Stimulated activated CD4-positive, alpha-beta T cell treated with anti-CD3 and anti-CD28 coated beads, Interleukin-15, amount 100 ng/mL, for 48 hours (primary cell): Measurements from ENCODE around the gene VOPP1.

Experiments
- DNase-seq, 2 donors: peaks; one replicate each; pipeline ENCODE4 v3.0.0-alpha.2; 2020; ENCODE audit warnings: low read depth in 2 of 2

The VOPP1 gene

GRCh38 chr7:55532150-55532917, 40.0 kb downstream of the VOPP1 start:
- DNase-seq, result peak in 1 of 2 donors; percentile 19

DNA sequence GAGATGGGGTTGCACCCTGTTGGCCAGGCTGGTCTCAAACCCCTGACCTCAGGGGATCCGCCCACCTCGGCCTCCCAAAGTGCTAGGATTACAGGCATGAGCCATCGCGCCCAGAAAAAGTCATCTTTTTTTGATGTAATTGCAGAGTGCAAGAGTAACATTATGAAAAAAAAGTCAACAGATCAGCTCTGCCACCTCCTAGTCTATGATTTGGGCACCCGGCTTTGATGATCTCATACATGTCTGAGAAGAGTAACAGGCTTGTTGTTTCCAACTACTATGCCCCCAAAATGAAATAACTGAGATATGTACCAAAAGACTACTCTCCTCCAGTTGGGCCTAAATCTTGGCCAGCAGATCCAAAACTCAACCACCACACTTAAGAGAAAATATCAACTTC, 40.8 kb downstream of the VOPP1 start:
- no peak for DNase-seq

DNA sequence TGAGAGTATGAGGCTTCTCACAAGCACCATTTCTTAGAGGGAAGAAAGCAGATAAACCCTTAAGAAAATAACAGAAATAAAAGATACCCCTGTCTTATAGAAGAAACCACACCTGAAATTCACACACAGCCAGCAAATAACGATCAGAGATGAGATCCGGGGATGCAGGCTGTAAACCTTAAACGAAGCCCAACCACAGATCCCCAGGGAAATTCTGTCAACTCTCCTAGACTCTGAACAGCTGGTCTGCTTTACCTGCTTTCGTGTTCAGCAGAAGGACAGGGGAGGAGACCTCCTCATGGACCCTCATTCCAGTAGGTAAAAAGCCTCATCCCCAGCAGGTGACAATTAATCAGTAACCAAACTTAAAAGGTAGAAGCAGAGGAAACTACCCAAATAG, 45.0 kb downstream of the VOPP1 start:
- no peak for DNase-seq

DNA sequence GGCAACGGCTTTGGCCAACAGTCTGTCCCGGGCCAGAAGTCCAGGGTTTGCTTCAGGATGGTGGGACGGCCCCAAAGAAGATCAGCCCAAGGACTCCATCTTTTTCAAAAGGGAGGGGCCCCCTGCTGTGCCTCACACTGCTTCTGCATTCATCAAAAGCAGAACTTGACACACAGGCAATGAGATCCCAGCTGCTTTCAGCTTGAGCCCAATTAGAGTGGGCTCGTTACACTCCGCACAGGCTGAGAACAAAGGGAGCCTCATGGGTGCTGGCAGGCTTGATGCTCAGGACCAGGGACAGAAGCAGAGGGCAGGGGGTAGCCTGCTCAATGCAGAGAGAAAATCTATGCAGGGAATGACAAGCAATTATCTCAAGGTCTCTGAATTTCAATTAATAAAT, 45.5 kb downstream of the VOPP1 start:
- DNase-seq, result no peak

- DNase-seq, result no peak
Observed at GRCh38 chr7:55526329-55526728, 46.0 kb downstream of the VOPP1 start.

DNA sequence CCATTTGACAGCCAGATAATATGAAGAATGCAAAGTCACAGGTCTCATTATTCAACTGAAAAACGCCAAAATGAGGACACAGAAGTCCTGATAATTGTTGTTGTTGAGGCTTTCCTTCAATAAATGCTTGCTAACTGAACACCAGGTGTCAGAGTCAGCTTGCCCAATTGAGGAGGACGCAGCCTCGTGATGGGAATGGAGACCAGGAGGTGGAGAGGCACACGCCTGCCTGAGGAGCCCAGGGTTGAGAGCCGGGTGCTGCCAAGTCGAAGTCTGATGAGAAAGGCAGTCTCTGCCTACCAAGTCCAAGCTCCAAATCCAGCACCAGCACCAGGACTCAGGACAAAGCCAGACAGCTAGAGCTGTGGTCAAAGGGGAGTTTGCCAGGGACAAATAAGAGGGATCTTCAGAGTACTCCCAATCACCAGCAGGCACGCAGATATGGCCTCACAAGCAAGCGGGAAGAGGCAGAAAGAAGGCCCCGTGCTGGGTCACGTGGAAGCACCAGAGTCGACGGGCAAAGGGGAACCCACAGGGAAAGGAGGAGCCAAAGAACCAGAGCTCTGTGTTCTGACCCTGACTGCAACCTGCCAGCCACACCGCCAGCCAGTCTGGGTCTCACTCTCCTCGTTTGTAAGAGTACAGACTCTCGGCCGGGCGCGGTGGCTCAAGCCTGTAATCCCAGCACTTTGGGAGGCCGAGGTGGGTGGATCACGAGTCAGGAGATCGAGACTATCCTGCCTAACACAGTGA, 47.6 kb downstream of the VOPP1 start:
- no peak for DNase-seq

- DNase-seq, result no peak
Observed at GRCh38 chr7:55523366-55523765, 48.9 kb downstream of the VOPP1 start.

DNA sequence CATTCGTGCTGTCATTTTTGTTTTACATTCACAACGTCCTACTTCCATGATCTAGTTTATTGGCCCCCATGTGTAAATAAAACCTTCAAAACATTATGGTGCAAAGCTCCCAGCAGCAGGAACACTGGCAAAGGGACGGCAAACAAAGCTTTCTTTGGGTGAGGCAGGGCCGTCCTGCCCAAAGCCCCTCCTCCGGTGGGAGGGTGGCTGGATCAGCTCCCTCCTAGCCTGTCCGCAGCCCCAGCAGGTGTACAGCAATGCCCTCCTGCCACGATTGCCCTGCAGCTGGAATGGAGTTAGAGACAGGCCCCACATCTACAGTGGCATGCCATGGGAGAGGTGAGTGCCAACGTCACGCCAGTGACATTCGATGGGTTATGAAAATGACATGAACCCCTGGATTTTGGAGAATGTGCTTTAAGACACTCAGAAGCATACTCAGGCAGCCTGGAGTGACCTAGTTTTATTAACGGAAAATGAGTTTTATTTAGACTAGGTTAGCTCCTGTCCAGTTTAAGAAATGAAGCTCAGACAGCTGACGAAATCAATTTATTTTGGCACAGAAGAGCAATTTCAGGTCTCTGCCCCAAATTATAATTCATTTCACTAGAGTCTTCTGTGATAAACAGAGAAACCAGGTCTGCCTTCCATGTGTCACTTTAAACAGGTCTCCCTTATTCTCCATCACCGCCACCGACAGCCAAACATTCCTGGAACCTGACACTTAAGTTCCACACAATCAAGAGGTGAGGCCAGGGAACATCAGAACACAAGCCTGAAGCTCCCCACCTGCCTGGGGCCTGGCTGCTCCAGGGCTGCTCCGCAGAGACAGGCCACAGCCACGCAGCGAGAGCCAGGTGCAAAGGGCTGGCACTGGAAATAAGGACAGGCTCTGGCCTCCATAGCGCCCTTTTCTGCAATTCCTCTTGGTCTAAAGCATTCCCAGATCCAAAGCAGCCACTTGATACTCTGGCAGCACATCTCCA, 50.1 kb downstream of the VOPP1 start:
- no peak for DNase-seq

DNA sequence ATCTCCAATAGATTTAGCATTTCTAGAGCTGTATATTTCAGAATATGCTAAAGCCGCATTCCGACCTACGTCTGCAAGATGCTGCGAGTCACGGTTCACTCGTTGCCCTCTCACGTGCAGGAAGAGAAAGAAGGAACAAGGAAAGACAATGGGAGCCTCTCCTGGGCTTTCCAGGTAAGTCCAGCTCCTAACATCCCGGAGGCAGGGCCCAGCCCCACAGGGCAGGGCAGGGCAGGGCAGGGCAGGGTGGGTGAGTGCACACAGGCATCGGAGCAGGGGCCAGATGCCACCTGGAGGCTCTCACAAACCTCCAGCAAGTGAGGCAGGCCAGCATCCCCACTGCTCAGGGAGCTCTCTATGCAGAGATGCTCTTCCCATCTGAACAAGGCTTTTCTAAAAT, 50.8 kb downstream of the VOPP1 start:
- DNase-seq, result no peak

GRCh38 chr7:55520426-55521140, 51.7 kb downstream of the VOPP1 start:
- DNase-seq, result no peak

- no peak for DNase-seq
Observed at GRCh38 chr7:55518836-55519235, 53.5 kb downstream of the VOPP1 start.

DNA sequence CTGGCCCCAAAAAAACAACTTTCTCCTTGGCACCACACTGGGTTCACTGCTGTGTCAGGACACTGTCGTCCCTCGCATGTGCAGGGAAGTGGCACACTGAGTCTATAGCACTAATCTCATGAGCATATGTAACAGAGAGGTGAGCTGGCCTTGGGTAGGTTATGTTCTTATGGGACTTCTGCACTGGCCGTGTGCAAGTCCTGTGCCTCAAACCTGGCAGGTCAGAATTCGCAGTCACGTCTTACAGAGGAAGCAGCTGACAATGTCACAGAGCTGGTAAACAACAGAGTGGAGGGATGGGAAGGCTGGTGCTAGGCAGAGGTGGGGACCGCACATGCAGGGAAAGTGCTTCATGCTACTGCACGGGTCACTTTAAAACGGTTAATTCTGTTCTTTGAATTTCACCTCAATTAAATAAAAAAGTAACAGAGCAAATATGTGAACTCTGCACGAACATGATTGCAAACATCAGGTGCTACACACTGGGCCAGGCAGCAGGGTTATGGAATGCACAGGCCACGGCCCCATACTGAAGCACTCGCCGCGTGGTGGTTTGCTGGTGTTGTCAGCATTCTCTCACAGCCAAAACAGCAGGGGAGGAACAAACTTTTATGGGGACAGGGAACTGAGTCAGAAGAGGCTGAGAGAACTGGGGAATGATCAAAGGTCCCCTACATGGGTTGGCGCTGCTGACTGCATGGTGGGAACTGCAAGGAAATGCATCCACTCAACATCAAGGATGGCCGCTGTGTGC, 54.2 kb downstream of the VOPP1 start:
- DNase-seq, result no peak

DNA sequence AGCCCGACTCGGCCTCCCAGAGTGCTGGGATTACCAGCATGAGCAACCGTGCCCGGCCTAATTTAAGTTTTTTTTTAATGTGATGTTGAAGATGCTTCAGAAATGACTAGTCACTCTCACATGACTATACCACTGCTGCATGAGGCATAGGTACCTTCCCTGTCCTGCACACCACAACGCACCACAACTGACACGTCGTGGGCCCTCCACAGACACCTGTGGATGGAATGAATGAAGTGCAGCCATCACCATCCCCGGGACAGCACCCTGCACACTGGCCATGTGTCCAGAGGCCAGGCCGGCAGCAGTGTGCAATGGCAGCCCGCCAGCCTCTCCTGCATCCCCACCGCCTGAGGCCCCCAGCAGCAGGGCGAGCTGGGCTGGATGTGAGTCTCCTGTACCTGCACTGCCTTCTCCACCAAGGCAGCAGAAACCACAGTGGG, 55.1 kb downstream of the VOPP1 start:
- DNase-seq, result peak; percentile 57 to 60

GRCh38 chr7:55516409-55516808, 55.9 kb downstream of the VOPP1 start:
- no peak for DNase-seq

GRCh38 chr7:55515569-55516279, 56.6 kb downstream of the VOPP1 start:
- no peak for DNase-seq

- no peak for DNase-seq
Observed at GRCh38 chr7:55514546-55515265, 57.6 kb downstream of the VOPP1 start.

- DNase-seq, result no peak
Observed at GRCh38 chr7:55513868-55514267, 58.4 kb downstream of the VOPP1 start.

- no peak for DNase-seq
Observed at GRCh38 chr7:55512635-55513191, 59.6 kb downstream of the VOPP1 start.

- no peak for DNase-seq
Observed at GRCh38 chr7:55510621-55511020, 61.7 kb downstream of the VOPP1 start.
